HG03060 (cell line): ENCODE data around the gene DCPS.

Experiments used
- ATAC-seq: cut with Tn5 transposase; IDR thresholded peaks from one replicate; pipeline ENCODE4 v1.9.1; 2021; ENCODE audit warnings: low read depth, moderate number of reproducible peaks; ENCODE audit not compliant: unreplicated experiment

DCPS gene

DNA sequence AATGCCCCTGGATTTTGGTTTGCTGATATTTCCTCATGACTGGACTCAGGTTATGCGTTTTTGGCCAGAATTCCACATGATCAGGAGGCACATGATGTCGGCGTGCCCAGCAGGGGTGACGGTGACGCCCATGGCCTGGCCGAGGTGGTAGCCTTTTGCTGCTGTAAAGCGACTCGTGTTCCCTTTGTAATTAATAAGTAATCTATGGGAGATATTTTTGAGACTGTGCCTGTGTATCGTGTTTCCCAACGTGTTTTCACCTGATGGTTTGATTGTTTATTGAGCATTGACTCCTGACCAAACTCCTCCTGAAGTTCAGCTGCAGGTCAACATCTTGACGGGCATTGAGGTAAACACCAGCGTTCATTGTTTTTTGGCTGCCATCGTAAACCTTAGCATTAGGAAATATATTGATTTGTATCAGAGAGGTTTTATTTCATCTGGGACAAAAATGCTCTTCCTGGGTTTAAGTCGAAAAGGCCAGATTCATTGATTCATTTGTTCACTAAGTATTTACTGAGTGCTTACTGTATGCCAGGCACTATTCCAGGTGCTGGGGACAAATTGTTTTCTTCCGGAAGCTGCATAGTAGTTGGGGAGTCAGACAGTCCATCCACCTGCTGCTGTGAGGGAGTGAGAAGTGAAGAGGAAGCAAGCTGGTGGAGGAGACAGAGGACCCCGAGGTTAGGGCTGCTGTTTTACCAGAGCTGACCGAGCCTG is 23.6 kb downstream of the DCPS start:
- ATAC-seq, result no peak

GRCh38 chr11:126328001-126328390 is 24.1 kb downstream of the DCPS start:
- ATAC-seq, result no peak

GRCh38 chr11:126328444-126328843 is 24.6 kb downstream of the DCPS start:
- no peak for ATAC-seq

- ATAC-seq, result no peak
Observed at GRCh38 chr11:126328938-126329643, 25.2 kb downstream of the DCPS start.

DNA sequence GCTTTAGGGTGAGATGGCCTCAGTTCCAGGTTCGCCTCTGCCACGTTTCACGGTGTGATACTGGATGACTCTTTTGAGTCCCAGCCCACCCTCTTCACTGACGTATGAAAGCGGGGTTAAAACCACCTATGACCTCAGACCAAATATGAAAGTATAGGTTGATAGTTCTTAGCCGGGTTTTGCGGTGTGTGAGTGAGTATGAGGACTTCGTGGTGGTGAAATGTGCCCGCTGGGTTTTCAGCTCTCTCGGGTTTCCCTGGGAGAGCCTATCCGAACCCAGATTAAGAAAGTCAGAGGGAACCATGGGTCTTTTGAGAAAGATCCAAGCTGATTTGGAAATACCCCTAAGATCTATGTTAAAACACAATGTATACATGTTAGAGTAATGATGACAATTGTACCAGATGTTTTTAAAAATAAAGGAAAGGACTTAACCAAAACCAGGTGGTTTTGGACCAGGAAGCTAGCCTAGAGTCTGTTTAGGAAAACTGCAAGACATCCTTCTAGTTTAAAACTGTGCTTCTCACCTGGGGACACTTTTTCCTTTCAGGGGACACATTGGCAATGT is 25.9 kb downstream of the DCPS start:
- ATAC-seq, result no peak

DNA sequence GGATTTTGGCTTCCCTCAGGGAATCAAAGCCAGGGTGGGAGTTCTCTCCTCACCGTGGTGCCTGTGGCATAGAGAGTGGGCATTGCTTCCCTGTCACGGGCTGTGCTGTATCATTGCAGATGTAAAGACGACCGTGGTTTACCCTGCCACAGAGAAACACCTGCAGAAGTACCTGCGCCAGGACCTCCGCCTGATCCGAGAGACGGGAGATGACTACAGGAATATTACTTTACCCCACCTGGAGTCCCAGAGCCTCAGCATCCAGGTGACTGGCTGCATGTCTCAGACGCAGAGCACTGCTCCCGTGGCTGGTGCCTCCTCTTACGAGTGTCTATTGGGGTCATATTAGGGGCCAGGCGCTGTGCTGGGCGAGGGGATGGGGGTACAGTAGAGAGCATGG is 27.4 kb downstream of the DCPS start:
- no peak for ATAC-seq

DNA sequence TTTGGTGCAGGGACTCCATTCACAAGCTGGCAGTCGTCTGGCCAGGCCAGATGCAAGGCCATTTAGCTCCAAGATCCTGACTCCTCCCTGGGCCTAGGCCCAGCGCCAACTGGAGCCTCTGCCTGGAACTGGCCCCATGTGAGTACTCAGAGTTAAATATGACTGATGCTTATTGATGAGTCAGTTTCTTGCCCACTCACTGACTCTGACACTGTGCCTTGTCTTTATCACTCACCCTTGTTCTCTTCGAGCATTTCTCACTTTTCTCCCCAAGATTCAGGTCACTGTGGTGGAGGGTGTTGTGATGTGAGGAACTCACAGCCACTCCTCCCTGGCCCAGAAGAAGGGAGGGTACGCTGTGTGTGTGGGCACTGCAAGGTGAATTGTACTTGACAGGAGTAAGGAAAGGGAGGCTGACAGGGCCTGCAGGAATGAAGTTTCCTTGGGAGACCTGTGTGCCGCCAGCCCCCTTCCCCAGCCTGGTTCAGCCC is 28.4 kb downstream of the DCPS start:
- ATAC-seq, result no peak

DNA sequence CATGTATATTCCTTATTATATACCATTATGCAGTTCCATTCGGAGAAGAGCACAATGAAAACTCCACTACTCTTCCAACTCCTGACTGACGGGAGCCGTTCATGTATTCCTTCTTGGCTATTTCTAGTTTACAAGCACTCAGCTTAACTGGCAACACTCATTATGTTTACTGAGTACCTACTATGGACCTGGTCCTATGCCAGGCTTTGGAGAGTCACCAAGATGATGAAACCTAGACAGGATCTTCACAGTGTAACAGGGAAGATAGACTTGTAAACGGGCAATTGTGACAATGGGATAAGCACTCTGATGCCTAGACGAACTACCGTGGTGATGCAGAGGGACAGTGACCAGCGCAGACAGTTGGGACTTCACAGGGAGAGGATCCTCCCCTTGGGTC is 29.3 kb downstream of the DCPS start:
- ATAC-seq, result no peak

- ATAC-seq, result no peak
Observed at GRCh38 chr11:126334659-126335462, 31.0 kb downstream of the DCPS start.

- no peak for ATAC-seq
Observed at GRCh38 chr11:126335463-126335760, 31.6 kb downstream of the DCPS start.

- ATAC-seq, result no peak
Observed at GRCh38 chr11:126336138-126336541, 32.3 kb downstream of the DCPS start.

- ATAC-seq, result no peak
Observed at GRCh38 chr11:126336671-126337101, 32.8 kb downstream of the DCPS start.

DNA sequence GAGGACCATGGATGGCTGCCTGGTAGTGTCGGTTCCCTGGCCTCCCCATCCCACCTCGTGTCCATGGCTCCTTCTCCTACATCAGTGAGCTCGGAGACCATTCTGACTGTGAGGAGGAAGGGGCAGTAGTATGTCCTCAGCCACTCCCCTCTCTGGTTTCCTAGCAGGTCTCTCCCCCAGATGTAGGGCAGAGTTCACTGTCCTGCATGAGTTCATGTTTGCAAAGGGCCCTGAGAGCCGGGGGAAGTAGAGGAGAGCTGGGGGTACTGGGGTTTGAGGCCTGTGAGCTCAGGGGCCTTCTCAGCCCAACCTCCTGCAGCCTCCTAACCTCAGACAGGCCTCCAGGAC is 33.2 kb downstream of the DCPS start:
- ATAC-seq, result no peak

DNA sequence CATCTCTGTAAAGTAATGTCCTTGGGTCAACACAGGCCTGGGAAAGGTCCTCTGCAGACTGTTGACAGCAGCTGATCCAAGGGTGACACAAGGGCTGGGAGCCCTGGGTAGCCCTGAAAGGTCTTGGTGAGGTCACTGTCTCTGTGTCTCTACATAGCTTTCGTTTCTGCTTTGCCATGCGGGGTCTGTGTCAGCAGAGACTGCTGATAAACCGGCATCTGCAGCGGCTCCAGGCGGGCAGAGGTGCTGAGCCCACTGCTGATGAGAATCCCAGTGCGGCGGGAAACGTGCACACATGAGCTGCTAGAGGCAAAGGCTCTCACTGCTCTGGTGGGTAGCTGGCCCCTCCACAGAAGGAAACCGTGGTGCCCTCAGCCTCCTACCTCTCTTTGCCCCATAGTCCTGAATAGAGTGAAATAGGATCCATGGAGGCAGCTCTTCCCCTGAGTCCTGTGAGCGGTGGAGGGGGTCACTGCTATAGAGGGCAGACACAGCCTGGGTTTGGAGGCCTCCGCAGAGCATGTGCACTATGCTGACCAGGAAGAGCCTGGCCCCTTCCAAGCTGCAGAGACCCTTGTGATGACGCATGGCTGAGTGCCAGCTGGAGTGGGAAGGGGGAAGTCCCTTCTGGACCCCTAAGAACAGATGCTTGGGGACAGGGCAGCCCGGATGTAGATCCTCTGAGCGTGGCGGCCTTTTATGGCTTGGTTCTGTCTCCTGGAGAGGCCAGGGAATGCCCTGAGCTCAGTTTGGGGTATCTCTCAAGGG is 33.8 kb downstream of the DCPS start:
- no peak for ATAC-seq

DNA sequence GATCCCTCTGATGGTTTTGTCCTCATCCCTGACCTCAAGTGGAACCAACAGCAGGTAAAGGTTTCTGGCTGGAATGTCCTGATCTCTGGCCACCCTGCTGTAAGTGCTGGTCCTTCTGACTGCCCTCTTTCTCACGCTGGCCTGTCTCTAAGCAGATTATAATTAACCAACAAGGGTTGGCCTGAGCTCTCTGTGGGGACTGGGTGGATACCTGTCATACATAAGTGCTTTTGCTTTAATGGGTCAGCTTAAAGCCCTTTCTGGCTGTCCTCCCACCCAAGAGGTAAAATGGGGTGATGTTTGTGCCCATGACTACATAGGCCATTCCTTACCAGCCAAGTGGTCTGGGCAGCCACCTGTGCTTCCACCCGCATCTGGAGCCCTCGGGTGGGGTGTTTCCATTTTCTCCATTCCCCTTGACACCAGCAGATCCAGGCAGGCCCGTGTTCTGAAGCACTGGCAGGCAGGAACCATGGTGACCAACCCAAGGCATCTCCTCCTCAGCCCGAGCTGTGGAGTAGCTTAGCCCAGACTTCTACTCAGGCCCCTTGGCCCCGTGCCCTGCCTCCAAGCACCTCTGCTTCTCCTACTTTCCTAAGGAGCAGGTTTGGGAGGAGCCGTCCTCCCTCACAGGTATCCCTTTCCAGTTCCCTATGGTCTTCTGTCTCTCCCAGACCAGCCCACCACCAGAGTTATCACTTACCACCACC is 34.6 kb downstream of the DCPS start:
- no peak for ATAC-seq

- ATAC-seq, result no peak
Observed at GRCh38 chr11:126339073-126339862, 35.4 kb downstream of the DCPS start.

GRCh38 chr11:126339863-126340434 is 36.1 kb downstream of the DCPS start:
- ATAC-seq, result no peak

DNA sequence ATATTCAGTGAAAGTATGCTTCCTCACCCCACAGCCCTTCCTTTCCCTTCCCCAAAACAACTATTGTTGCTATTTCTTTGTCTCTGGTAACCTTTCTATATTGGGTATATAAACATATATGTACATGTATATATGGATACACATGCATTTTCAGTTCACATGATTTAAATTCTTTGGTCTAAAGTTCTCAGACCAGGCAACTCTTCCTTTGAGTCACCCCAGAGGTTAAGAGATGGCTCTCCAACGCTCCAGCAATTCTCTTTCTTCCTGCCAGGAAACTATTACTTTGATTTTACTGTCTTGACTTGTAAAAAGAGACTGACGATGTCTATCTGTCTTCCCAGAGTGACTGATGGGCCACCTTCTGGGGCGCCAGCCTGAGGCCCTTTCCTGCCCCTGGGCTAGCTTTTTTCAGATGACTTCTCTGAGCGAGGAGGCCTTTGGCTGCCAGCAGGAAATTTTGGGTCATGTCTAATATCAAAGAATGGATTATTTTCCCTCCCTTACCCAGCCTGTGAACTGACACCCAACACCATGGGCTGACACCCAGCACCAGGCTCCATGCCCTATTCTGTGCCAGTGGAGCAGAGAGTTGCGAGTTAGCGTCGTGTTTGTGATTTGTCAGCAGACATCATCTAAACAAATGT is 37.2 kb downstream of the DCPS start:
- ATAC-seq, result no peak
